IMR-90 (cell line): ENCODE data around the gene NWD2. TPM values are rescaled to one million over a fixed set of nuclear protein-coding genes. Genes with fewer than 3 reads are reported as not detected.
"Not testable (repeated sequence)": the region's sequence is repeated elsewhere in the genome, so short reads cannot be mapped to it uniquely, and the experiment has no call there.

Experiments used
- ATAC-seq: fragments of 200-7000 bp; cut with Tn5 transposase; 2 replicates; pipeline ENCODE4 v1.9.1; 2020; ENCODE audit warnings: low read depth, mild to moderate bottlenecking, moderate library complexity
- BruUV-seq: library from RNA; stranded (reverse); fragments of 400-500 nt; replicated peaks from 2 replicates; lab custom pipeline; 2021; lab: Mats Ljungman, UMichigan
- CTCF ChIA-PET: fragments of 300-600 bp; formaldehyde crosslinking; extraction: SDS; loops from one replicate; lab custom pipeline; 2021; ENCODE audit warnings: antibody characterized with exemption; lab: Yijun Ruan, JAX
- POLR2A ChIA-PET: fragments of 300-600 bp; sonication (Branson Sonifier 250); formaldehyde crosslinking; loops from one replicate; lab custom pipeline; 2022; ENCODE audit warnings: antibody characterized with exemption; ENCODE audit not compliant: unreplicated experiment; lab: Charles Lee
- DNase-seq: peaks from one replicate; pipeline ENCODE4 v3.0.0; 2013
- H2AFZ ChIP-seq: replicated peaks from 2 replicates; pipeline ENCODE3; 2013; ENCODE audit warnings: low read length, mild to moderate bottlenecking; ENCODE audit not compliant: poor library complexity
- H2AK5ac ChIP-seq: 2 replicates; pipeline ENCODE4 v1.6.1; 2013; ENCODE audit warnings: low read depth, low read length, inconsistent platforms
- H2AK9ac ChIP-seq: replicated peaks from 2 replicates; pipeline ENCODE3; 2013; ENCODE audit warnings: mild to moderate bottlenecking, low read depth, low read length, moderate library complexity; ENCODE audit not compliant: poor library complexity
- H2BK120ac ChIP-seq: 2 replicates; pipeline ENCODE4 v1.6.1; 2013; ENCODE audit warnings: low read depth, low read length, inconsistent platforms
- H2BK15ac ChIP-seq: 3 replicates; pipeline ENCODE4 v1.6.1; 2013; ENCODE audit warnings: low read depth, low read length, inconsistent platforms
- H2BK20ac ChIP-seq: 2 replicates; pipeline ENCODE4 v1.6.1; 2013; ENCODE audit warnings: low read depth, mild to moderate bottlenecking, inconsistent platforms, low read length, moderate library complexity
- H2BK5ac ChIP-seq: 2 replicates; pipeline ENCODE4 v1.6.1; 2013; ENCODE audit warnings: mild to moderate bottlenecking, low read depth, low read length, inconsistent platforms; ENCODE audit not compliant: poor library complexity, severe bottlenecking
- H3K14ac ChIP-seq: replicated peaks from 2 replicates; pipeline ENCODE4 v1.6.1; 2013; ENCODE audit warnings: low read depth, low read length, inconsistent platforms
- H3K18ac ChIP-seq: 2 replicates; pipeline ENCODE4 v1.6.1; 2013; ENCODE audit warnings: low read depth, low read length, control low read depth
- H3K23ac ChIP-seq: 2 replicates; pipeline ENCODE4 v1.6.1; 2013; ENCODE audit warnings: low read depth, low read length, inconsistent platforms
- H3K27ac ChIP-seq: 2 replicates; pipeline ENCODE4 v1.5.1; 2013; ENCODE audit warnings: mild to moderate bottlenecking, control low read depth, low read length; ENCODE audit not compliant: insufficient read depth
- H3K27me3 ChIP-seq: 2 replicates; pipeline ENCODE4 v1.6.1; 2013; ENCODE audit warnings: low read length; ENCODE audit not compliant: control insufficient read depth, insufficient read depth
- H3K36me3 ChIP-seq: 2 replicates; pipeline ENCODE4 v1.6.1; 2013; ENCODE audit warnings: low read length, mixed read lengths; ENCODE audit not compliant: control insufficient read depth, insufficient read depth
- H3K4ac ChIP-seq: 2 replicates; pipeline ENCODE4 v1.6.1; 2013; ENCODE audit warnings: low read depth, low read length, inconsistent platforms
- H3K4me1 ChIP-seq: 2 replicates; pipeline ENCODE4 v1.6.1; 2013; ENCODE audit warnings: low read length, mixed read lengths; ENCODE audit not compliant: control insufficient read depth, insufficient read depth
- H3K4me2 ChIP-seq: 2 replicates; pipeline ENCODE4 v1.6.1; 2013; ENCODE audit warnings: low read depth, mild to moderate bottlenecking, control low read depth, low read length, moderate library complexity
- H3K4me3 ChIP-seq: 2 replicates; pipeline ENCODE4 v1.5.1; 2013; ENCODE audit warnings: low read depth, mild to moderate bottlenecking, control low read depth, low read length, moderate library complexity; ENCODE audit not compliant: insufficient read depth
- H3K56ac ChIP-seq: 2 replicates; pipeline ENCODE4 v1.6.1; 2013; ENCODE audit warnings: low read length, inconsistent platforms; ENCODE audit not compliant: insufficient read depth; ENCODE audit errors: extremely low read depth
- H3K79me1 ChIP-seq, 2 experiments: 2 replicates each; pipeline ENCODE4 v1.6.1; 2013; ENCODE audit warnings: low read length in 2 of 2, inconsistent platforms in 1 of 2, low read depth in 1 of 2
- H3K9ac ChIP-seq: 2 replicates; pipeline ENCODE4 v1.6.1; 2013; ENCODE audit warnings: low read depth, low read length, control low read depth
- H3K9me1 ChIP-seq: 2 replicates; pipeline ENCODE4 v1.6.1; 2013; ENCODE audit warnings: low read length, inconsistent platforms; ENCODE audit not compliant: insufficient read depth
- H3K9me3 ChIP-seq: 2 replicates; pipeline ENCODE4 v1.6.1; 2013; ENCODE audit warnings: low read length; ENCODE audit not compliant: control insufficient read depth, insufficient read depth
- H4K20me1 ChIP-seq: 2 replicates; pipeline ENCODE4 v1.6.1; 2013; ENCODE audit warnings: low read length, inconsistent platforms; ENCODE audit not compliant: insufficient read depth
- H4K5ac ChIP-seq: 2 replicates; pipeline ENCODE4 v1.6.1; 2013; ENCODE audit warnings: mild to moderate bottlenecking, low read depth, low read length, control low read depth
- H4K8ac ChIP-seq, 2 experiments: 2 replicates each; pipeline ENCODE4 v1.6.1; 2013; ENCODE audit warnings: low read depth in 2 of 2, low read length in 2 of 2, control low read depth in 1 of 2, inconsistent platforms in 1 of 2
- H4K91ac ChIP-seq: 2 replicates; pipeline ENCODE4 v1.6.1; 2013; ENCODE audit warnings: low read depth, low read length, inconsistent platforms; ENCODE audit not compliant: insufficient read depth
- WGBS, 2 experiments: methylation state at CpG; one replicate each; pipeline versions ENCODE4 v1.1.5 to v1.1.7; 2013; ENCODE audit warnings: missing lambda C conversion rate in 2 of 2; ENCODE audit not compliant: insufficient read length in 1 of 2; ENCODE audit errors: extremely low coverage in 2 of 2; 5-methylcytosine and 5-hydroxymethylcytosine counted together
- dilution Hi-C: fragments of 300-500 bp; cut with HindIII; formaldehyde crosslinking; loops from one replicate; pipeline ENCODE4 v1.14.3; 2018; ENCODE audit warnings: low sequenced_read_pairs; ENCODE audit not compliant: unreplicated experiment
- in situ Hi-C: fragments of 300-500 bp; cut with MboI; formaldehyde crosslinking; loops from 3 replicates; pipeline ENCODE4 v1.14.3; 2019; ENCODE audit warnings: low sequenced_read_pairs, inconsistent platforms, mixed read lengths
- intact Hi-C: fragments of 100-400 bp; cut with micrococcal nuclease; formaldehyde crosslinking; loops from 2 replicates; pipeline ENCODE4 v1.10.0; 2022
- polyA plus RNA-seq, 3 experiments: library from polyadenylated mRNA; depleted of rRNA; stranded (reverse); fragments of >200 nt; gene quantifications; 2 replicates each; pipeline ENCODE4 v1.2.3, GENCODE V29; 2012; ENCODE audit warnings: low replicate concordance in 1 of 3
- total RNA-seq: library from RNA; depleted of rRNA; stranded (reverse); fragments of >200 nt; gene quantifications from 2 replicates; pipeline ENCODE4 v1.2.3, GENCODE V29; 2012

The NWD2 gene
- total and polyA plus RNA-seq, 2 of the 4 experiments (the other 2 are of a cell fraction), result not detected

DNA sequence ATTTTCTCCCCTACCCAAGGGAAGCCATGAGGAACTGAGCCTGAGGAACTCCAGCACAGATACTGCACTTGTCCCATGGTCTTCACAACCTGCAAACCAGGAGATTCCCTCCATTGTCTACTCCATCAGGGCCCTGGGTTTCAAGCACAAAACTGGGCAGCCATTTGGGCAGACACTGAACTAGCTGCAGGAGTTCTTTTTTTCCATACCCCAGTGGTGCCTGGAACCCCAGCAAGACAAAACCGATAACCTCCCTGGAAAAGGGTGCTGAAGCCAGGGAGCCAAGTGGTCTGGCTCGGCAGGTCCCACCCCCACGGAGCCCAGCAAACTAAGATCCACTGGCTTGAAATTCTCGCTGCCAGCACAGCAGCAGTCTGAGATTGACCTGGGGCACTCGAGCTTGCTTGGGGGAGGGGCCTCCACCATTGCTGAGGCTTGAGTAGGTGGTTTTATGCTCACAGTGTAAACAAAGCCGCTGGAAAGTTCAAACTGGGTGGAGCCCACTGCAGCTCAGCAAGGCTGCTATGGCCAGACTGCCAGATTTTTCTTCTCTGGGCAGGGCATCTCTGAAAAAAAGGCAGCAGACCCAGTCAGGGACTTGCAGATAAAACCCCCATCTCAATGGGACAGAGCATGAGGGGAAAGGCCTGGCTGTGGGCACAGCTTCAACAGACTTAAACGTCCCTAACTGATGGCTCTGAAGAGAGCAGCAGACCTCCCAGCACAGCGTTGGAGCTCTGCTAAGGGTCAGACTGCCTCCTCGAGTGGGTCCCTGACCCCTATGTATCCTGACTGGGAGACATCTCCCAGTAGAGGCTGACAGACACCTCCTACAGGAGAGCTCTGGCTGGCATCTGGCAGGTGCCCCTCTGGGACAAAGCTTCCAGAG is 163.6 kb downstream of the NWD2 start:
- H3K23ac ChIP-seq, H3K27ac ChIP-seq, H4K91ac ChIP-seq, H4K20me1 ChIP-seq, H4K8ac ChIP-seq, H2AK9ac ChIP-seq, DNase-seq, H2BK20ac ChIP-seq, H2BK5ac ChIP-seq, CTCF ChIA-PET, H3K27me3 ChIP-seq, ATAC-seq, H3K4ac ChIP-seq, H2AK5ac ChIP-seq, in situ Hi-C loops, H2BK15ac ChIP-seq, H3K14ac ChIP-seq, H3K79me1 ChIP-seq, H3K4me2 ChIP-seq, H2AFZ ChIP-seq, H3K9ac ChIP-seq, H3K4me3 ChIP-seq, H3K9me1 ChIP-seq, H3K56ac ChIP-seq, dilution Hi-C loops, BruUV-seq, H4K5ac ChIP-seq, intact Hi-C loops, H3K4me1 ChIP-seq, H2BK120ac ChIP-seq, H3K18ac ChIP-seq, H3K9me3 ChIP-seq, H3K36me3 ChIP-seq, POLR2A ChIA-PET: not testable (repeated sequence)
- 25% methylated on average over 2 of the region's 9 CpGs; no CpG with 5 or more reads in 1 of the 2 experiments for WGBS, 2 experiments

DNA sequence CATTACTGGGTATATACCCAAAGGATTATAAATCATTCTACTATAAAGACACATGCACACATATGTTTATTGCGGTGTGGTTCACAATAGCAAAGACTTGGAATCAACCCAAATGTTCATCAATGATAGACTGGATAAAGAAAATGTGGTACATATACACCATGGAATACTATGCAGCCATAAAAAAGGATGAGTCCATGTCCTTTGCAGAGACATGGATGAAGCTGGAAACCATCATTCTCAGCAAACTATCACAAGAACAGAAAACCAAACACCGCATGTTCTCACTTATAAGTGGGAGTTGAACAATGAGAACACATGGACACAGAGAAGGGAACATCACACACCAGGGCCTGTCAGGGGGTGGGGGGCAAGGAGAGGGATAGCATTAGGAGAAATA is 169.1 kb downstream of the NWD2 start:
- H3K56ac ChIP-seq, H3K27ac ChIP-seq, H3K27me3 ChIP-seq, H4K20me1 ChIP-seq, H3K9me3 ChIP-seq, H2BK5ac ChIP-seq, H4K5ac ChIP-seq, H3K9ac ChIP-seq, H4K8ac ChIP-seq, ATAC-seq, CTCF ChIA-PET, H2BK20ac ChIP-seq, dilution Hi-C loops, H3K4me1 ChIP-seq, intact Hi-C loops, H3K18ac ChIP-seq, H3K14ac ChIP-seq, H2BK120ac ChIP-seq, H3K4me3 ChIP-seq, H4K91ac ChIP-seq, in situ Hi-C loops, BruUV-seq, H2AK9ac ChIP-seq, H3K9me1 ChIP-seq, DNase-seq, H3K79me1 ChIP-seq, H3K4me2 ChIP-seq, H2AK5ac ChIP-seq, H2AFZ ChIP-seq, H3K36me3 ChIP-seq, H3K4ac ChIP-seq, H3K23ac ChIP-seq, H2BK15ac ChIP-seq, POLR2A ChIA-PET: not testable (repeated sequence)
- no CpG with 5 or more reads among the region's 2 CpGs for WGBS, 2 experiments
